Activated T-cell treated with anti-CD3 and anti-CD28 coated beads for 48 hours (primary cell): ENCODE measurements around the gene OSBPL10.

Experiments used
- DNase-seq: peaks from one replicate; pipeline ENCODE4 v3.0.0-alpha.2; 2020; ENCODE audit warnings: low read depth

Gene OSBPL10

GRCh38 chr3:31847760-31848159 is 133.3 kb downstream of the OSBPL10 start:
- no peak for DNase-seq

GRCh38 chr3:31841515-31841914 is 139.5 kb downstream of the OSBPL10 start:
- no peak for DNase-seq

GRCh38 chr3:31840252-31840651 is 140.8 kb downstream of the OSBPL10 start:
- no peak for DNase-seq

GRCh38 chr3:31839144-31839917 is 141.7 kb downstream of the OSBPL10 start:
- DNase-seq: no peak

GRCh38 chr3:31836131-31837075 is 144.7 kb downstream of the OSBPL10 start:
- DNase-seq: no peak

- no peak for DNase-seq
Observed at GRCh38 chr3:31833391-31834190, 147.5 kb downstream of the OSBPL10 start.

GRCh38 chr3:31832551-31832950 is 148.5 kb downstream of the OSBPL10 start:
- DNase-seq: no peak

- DNase-seq: no peak
Observed at GRCh38 chr3:31831591-31831990, 149.5 kb downstream of the OSBPL10 start.

- DNase-seq: no peak
Observed at GRCh38 chr3:31829826-31830426, 151.1 kb downstream of the OSBPL10 start.

- no peak for DNase-seq
Observed at GRCh38 chr3:31829010-31829409, 152.1 kb downstream of the OSBPL10 start.

GRCh38 chr3:31828007-31828406 is 153.1 kb downstream of the OSBPL10 start:
- no peak for DNase-seq

GRCh38 chr3:31823184-31823583 is 157.9 kb downstream of the OSBPL10 start:
- no peak for DNase-seq

- DNase-seq: no peak
Observed at GRCh38 chr3:31821118-31821517, 159.9 kb downstream of the OSBPL10 start.

- DNase-seq: no peak
Observed at GRCh38 chr3:31819441-31819840, 161.6 kb downstream of the OSBPL10 start.

GRCh38 chr3:31817411-31817966 is 163.6 kb downstream of the OSBPL10 start:
- no peak for DNase-seq

- no peak for DNase-seq
Observed at GRCh38 chr3:31815631-31816440, 165.2 kb downstream of the OSBPL10 start.

- no peak for DNase-seq
Observed at GRCh38 chr3:31815006-31815405, 166.1 kb downstream of the OSBPL10 start.

- no peak for DNase-seq
Observed at GRCh38 chr3:31813686-31814085, 167.4 kb downstream of the OSBPL10 start.

GRCh38 chr3:31813197-31813596 is 167.9 kb downstream of the OSBPL10 start:
- no peak for DNase-seq

GRCh38 chr3:31810991-31811433 is 170.1 kb downstream of the OSBPL10 start:
- DNase-seq: no peak
